Gastroesophageal sphincter (tissue), 4 donors: ENCODE results near the gene DCAKD. TPM values are rescaled to one million over a fixed set of nuclear protein-coding genes. Genes with fewer than 3 reads are reported as not detected.
"Not testable (repeated sequence)": the region's sequence is repeated elsewhere in the genome, so short reads cannot be mapped to it uniquely, and the experiment has no call there.

Experiments
- ATAC-seq: fragments of 150-250 bp; one replicate; pipeline ENCODE4 v1.9.1; 2016; ENCODE audit warnings: mild to moderate bottlenecking, moderate library complexity
- H3K27ac ChIP-seq, 4 donors: fragments of 200-600 bp; sonication (generic) in 3 of 4; 1 replicate in 3 of 4; 2 replicates in 1 of 4; pipeline ENCODE4 v1.5.1; 2016 to 2019
- H3K27me3 ChIP-seq: fragments of 200-600 bp; sonication (generic); one replicate; pipeline ENCODE4 v1.5.1; 2019
- H3K36me3 ChIP-seq, 2 donors: fragments of 200-600 bp; sonication (generic); one replicate each; pipeline ENCODE4 v1.5.1; 2019; ENCODE audit warnings: control low read depth in 1 of 2
- H3K4me1 ChIP-seq, 3 donors: fragments of 200-600 bp; sonication (generic); 1 replicate in 2 of 3; 2 replicates in 1 of 3; pipeline ENCODE4 v1.5.1; 2016 to 2019; ENCODE audit warnings: control low read depth in 2 of 3
- H3K4me3 ChIP-seq, 2 donors: fragments of 200-600 bp; sonication (generic); one replicate each; pipeline ENCODE4 v1.5.1; 2019; ENCODE audit warnings: mild to moderate bottlenecking in 1 of 2, moderate library complexity in 1 of 2
- H3K9me3 ChIP-seq, 3 donors: fragments of 200-600 bp; sonication (generic); one replicate each; pipeline ENCODE4 v1.5.1; 2017 to 2019; ENCODE audit warnings: control low read depth in 2 of 3
- CTCF ChIP-seq, 4 experiments: fragments of 200-600 bp in 2 of 4; fragments of 450-650 bp in 2 of 4; sonication (generic) in 1 of 4; IDR thresholded peaks; one replicate each; pipeline ENCODE4 v1.5.1; 2017 to 2019; ENCODE audit warnings: antibody characterized with exemption in 4 of 4, mild to moderate bottlenecking in 2 of 4, moderate library complexity in 2 of 4
- EP300 ChIP-seq: sonication (generic); formaldehyde crosslinking; IDR thresholded peaks from one replicate; pipeline ENCODE4 v1.6.1; 2017; ENCODE audit warnings: antibody characterized with exemption, mild to moderate bottlenecking
- POLR2A ChIP-seq, 2 donors: fragments of 450-650 bp; IDR thresholded peaks; one replicate each; pipeline ENCODE4 v1.6.1; 2017; ENCODE audit warnings: antibody characterized with exemption in 2 of 2, mild to moderate bottlenecking in 2 of 2, moderate library complexity in 1 of 2
- POLR2AphosphoS5 ChIP-seq: sonication (generic); formaldehyde crosslinking; IDR thresholded peaks from one replicate; pipeline ENCODE4 v1.6.1; 2017; ENCODE audit warnings: antibody characterized with exemption
- WGBS, 2 donors: methylation state at CpG; one replicate each; pipeline ENCODE4 v1.1.5; 2018; ENCODE audit warnings: low coverage in 1 of 2; 5-methylcytosine and 5-hydroxymethylcytosine counted together
- total RNA-seq, 4 donors: library from RNA; depleted of rRNA; stranded (reverse); fragments of >200 nt; gene quantifications; one replicate each; pipeline ENCODE4 v1.1.0, GENCODE V29; 2016

The DCAKD gene
- total RNA-seq, 4 donors from 2014 or later, result 50.3 to 68.2 (median 58.0) TPM

GRCh38 chr17:45060382-45060796 is 9.0 kb upstream of the DCAKD start:
- 5 to 11% methylated on average over 9 to 12 of the region's 15 CpGs for WGBS, 2 donors
- Histone ChIP-seq H3K9me3 (no peaks in the 10 kb centered on the region), H3K4me1 (peaks cover 8 to 57% (median 26%) of the 10 kb centered on the region in 3 donors)

DNA sequence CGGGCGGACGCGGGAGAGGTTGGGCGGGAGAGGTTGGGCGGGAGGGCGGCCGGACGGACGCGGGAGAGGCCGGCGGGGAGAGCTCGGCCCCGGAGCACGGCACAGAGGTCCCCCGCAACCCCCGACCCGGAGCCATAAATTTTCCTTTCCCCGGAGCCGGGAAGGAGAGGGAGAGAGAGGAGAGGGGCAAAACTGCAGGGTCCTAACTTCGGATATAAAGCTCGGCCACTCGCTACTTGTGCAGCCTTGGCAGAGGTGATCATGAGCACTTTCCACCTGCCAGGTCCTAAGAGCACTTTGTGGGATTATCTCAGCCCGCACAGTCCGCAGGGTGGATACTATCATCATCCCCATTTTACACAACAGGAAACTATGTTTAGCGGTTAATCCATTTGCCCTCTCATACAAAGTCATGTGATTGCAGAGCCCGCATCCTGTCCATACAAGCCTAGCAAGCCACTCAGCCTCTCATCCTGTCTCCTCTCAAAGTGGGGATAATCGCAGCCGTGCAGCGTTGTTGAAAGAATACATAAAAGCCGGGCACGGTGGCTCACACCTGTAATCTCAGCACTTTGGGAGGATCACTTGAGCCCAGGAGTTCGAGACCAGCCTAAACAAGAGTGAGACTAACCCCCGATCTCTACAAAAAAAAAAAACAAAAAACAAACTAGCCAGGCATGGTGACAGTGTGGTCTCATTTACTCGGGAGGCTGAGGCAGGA is 780 bp upstream of the DCAKD start:
- Histone ChIP-seq H3K27me3 (no peaks in the 10 kb centered on the region), H3K4me1 (peaks cover 0 to 36% (median 10%) of the 10 kb centered on the region in 3 donors), H3K4me3 (peak overlapping the region; percentile 54 to 60), H3K36me3 (no peaks in the 10 kb centered on the region), H3K27ac (peak overlapping the region; percentile 81 to 96 (median 90)), H3K9me3 (no peaks in the 10 kb centered on the region)
- ATAC-seq, result peak; percentile 49
- 10 to 19% methylated on average over 2 to 18 of the region's 36 CpGs for WGBS, 2 donors
- peak; percentile 41 for TF ChIP-seq POLR2AphosphoS5
- TF ChIP-seq CTCF (IDR thresholded peaks at IDR 0.05), result no peak
- TF ChIP-seq POLR2A (IDR thresholded peaks at IDR 0.05), result peak; percentile 54 to 70
- TF ChIP-seq EP300, result no peak

More at GRCh38 chr17:45060382-45060796, 9.0 kb upstream of the DCAKD start:
- ATAC-seq, result peak; percentile 7
- Histone ChIP-seq H3K4me3 (peak overlapping the region; percentile 70 to 89), H3K27ac (peak overlapping the region; percentile 70 to 96 (median 91)), H3K27me3 (no peaks in the 10 kb centered on the region), H3K36me3 (no peaks in the 10 kb centered on the region)
- TF ChIP-seq POLR2A (IDR thresholded peaks at IDR 0.05) (no peak), EP300 (no peak), POLR2AphosphoS5 (no peak), CTCF (IDR thresholded peaks at IDR 0.05) (no peak)

- peak overlapping the region; percentile 54 to 60 for H3K4me3 ChIP-seq
- peak overlapping the region; percentile 81 to 96 (median 90) for H3K27ac ChIP-seq
- not testable (repeated sequence) for H3K9me3 ChIP-seq, H3K27me3 ChIP-seq, H3K36me3 ChIP-seq, ATAC-seq
- peaks cover 0 to 36% (median 10%) of the 10 kb centered on the region in 3 donors for H3K4me1 ChIP-seq
- no CpG with 5 or more reads among the region's 54 CpGs for WGBS, 2 donors
Observed at GRCh38 chr17:45051720-45052051, 254 bp upstream of the DCAKD start.

DNA sequence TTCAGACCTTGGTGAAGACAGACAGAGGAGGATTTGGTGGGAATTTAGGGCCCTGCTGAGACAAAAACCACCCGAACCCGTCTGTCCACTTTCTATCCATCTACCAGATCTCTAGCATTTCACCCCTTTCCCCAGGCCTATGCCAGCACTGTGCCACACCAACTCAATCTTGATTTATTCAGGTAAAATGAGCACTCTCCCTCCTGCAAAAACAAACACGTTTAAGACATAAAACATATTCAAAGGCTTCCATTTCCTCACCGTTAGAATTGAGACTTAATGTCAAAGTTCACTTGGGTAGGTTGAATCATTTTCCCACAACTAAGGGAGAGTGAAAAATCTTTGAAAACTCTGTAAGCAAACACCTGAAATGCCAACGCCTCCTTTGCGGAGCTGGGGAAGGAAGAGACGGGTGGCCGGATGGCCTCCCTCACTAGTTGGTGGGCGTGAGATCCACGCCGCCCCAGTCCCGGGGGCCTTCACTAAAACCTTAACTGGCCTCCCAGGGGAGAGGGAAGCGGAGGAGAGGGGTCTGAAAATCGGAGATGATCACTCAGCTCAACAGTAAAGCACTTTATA is 862 bp downstream of the DCAKD start:
- peak overlapping the region; percentile 39 to 58 for H3K4me3 ChIP-seq
- H3K27ac ChIP-seq, result peak overlapping the region; percentile 76 to 94 (median 91)
- H3K4me1 ChIP-seq, result peaks cover 0 to 36% (median 10%) of the 10 kb centered on the region in 3 donors
- no peaks in the 10 kb centered on the region for H3K27me3 ChIP-seq
- no peak for TF ChIP-seq EP300
- TF ChIP-seq POLR2AphosphoS5, result no peak
- no peak for TF ChIP-seq POLR2A (IDR thresholded peaks at IDR 0.05)
- H3K36me3 ChIP-seq, result no peaks in the 10 kb centered on the region
- no peak for ATAC-seq
- no peaks in the 10 kb centered on the region for H3K9me3 ChIP-seq
- WGBS, 2 donors, result 5% methylated on average over 4 to 11 of the region's 14 CpGs

DNA sequence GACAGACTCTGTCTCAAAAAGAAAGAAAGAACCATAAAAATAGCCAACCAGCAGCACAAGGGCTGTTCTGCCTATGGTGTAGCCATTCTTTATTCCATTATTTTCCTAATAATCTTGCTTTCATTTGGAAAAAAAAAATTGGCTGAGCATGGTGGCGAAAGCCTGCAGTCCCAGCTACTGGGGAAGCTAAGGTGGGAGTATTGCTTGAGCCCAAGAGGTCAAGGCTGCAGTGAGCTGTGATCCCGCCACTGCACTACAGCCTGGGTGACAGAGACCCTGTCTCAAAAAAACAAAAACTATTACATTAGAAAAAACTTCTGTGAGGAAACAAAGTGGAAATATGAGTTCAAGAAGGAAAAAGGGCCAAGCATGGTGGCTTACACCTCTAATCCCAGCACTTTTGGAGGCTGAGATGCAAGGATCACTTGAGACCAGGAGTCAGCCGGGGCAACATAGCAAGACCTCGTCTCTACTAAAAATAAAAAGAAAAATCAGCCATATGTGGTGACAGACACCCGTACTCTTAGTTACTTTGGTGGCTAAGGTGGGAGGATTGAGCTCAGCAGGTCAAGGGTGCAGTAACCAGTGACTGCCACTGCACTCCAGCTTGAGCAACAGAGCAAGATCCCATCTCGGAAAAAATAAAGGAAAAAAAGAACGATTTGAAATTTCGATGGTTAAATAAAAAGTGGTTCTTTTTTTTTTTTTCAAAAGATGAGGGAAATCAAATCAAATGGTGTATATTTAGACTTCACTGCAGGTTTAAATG is 2.5 kb downstream of the DCAKD start:
- WGBS, 2 donors, result 80 to 91% methylated on average over 8 of the region's 8 CpGs
- Histone ChIP-seq H3K36me3 (no peaks in the 10 kb centered on the region), H3K27ac (peak overlapping the region in 2 of 4 donors; percentile 17 to 89), H3K27me3 (no peaks in the 10 kb centered on the region), H3K9me3 (no peaks in the 10 kb centered on the region), H3K4me1 (peaks cover 0 to 52% (median 10%) of the 10 kb centered on the region in 3 donors), H3K4me3 (no peak overlapping the region)
- ATAC-seq, result no peak
- TF ChIP-seq POLR2AphosphoS5 (no peak), POLR2A (IDR thresholded peaks at IDR 0.05) (no peak), CTCF (IDR thresholded peaks at IDR 0.05) (peak in 1 of 4 experiments; percentile 38)
